GM19455 (cell line): ENCODE measurements around the gene S100G.

Experiments used
- ATAC-seq: cut with Tn5 transposase; IDR thresholded peaks from one replicate; pipeline ENCODE4 v1.9.1; 2021; ENCODE audit not compliant: unreplicated experiment

Gene S100G

DNA sequence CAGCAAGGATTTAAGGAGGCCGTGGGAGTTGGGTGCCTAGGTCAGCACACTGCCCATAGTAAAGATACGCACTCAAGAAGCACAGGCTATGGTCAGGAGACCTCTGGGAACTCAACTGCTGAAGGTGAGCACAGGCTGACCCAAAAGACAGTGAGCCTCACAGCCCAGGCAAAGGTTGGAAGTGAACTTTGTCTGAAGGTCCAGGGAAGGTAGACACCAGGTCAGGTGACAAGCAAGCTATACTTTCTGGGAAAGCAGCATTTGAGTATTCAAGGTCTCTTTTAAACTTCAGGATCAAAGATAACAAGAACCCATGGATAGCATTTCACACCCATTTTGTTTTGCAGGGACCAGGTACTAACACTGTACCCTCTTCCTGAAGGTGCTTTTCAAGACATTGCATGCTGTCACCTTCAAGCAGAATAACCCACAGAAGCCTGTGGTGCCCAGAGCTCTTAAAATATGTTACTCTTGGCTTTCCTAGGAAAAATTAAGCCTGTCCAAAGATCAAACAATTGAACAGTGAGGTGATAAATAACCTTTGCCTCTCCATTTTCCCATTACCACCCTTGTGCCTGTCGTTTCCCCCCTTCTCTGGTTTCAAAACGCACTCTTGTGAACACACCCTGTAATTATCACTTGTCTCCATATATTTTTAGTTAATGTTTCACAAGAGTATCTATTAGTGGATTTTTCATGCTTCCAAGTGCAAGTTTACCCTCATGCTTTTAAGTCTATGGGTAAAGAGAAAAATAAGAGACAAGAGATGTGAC is 3.4 kb upstream of the S100G start:
- no peak for ATAC-seq

- no peak for ATAC-seq
Observed at GRCh38 chrX:16651391-16652024, 1.6 kb downstream of the S100G start.

DNA sequence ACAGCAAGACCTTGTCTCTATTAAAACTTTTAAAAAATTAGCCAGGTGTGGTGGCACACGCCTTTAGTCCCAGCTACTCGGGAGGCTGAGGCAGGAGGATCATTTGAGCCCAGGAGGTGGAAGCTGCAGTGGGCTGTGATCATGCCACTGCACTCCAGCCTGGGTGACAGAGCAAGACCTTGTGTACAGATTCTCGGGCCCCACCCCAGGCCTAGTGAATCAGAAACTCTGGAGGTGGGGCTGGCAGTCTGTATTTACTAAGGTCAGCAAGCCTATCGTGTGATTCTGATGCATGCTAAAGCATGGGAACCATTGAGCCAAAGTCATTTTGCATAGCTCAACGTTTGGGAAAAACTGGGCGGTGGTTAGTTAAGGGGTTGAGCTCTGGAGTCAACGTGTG is 3.5 kb downstream of the S100G start:
- no peak for ATAC-seq

DNA sequence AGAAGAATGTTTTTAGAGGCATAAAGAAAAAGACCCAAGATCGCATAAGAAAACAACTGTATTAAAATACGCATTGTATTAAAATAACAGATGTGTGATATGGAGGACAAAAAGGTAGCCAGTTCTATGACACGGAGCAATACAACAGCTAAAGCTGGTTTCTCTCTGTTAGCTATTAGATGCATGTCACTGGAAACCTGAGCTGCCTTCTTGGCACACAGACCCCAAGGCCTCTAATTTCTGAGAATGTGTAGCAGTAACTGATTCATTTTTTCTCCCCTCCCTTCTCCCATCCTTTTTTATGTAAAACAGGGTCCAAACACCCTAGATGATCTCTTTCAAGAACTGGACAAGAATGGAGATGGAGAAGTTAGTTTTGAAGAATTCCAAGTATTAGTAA is 4.1 kb downstream of the S100G start:
- ATAC-seq, result no peak

GRCh38 chrX:16658284-16658683 is 8.3 kb downstream of the S100G start:
- no peak for ATAC-seq

DNA sequence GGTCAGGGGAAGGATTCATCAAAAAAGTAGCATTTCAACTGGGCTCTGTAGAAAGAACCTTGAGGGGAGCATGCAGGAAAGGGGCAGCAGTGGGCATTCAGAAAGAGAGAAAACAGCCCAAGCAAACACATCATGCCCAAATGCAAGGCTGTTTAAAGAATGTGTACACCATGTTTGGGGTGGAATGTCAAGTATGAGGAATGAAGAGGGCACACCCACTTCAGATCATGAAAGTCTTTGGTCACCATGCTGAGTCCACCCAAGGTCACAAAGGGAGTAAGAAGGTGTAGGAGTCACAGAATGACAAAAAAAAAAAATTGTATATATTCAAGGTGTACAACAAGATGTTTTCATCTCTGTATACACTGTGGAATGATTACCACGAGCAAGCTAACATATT is 9.4 kb downstream of the S100G start:
- ATAC-seq, result no peak

- no peak for ATAC-seq
Observed at GRCh38 chrX:16661495-16661894, 11.5 kb downstream of the S100G start.

- no peak for ATAC-seq
Observed at GRCh38 chrX:16662402-16662801, 12.4 kb downstream of the S100G start.

DNA sequence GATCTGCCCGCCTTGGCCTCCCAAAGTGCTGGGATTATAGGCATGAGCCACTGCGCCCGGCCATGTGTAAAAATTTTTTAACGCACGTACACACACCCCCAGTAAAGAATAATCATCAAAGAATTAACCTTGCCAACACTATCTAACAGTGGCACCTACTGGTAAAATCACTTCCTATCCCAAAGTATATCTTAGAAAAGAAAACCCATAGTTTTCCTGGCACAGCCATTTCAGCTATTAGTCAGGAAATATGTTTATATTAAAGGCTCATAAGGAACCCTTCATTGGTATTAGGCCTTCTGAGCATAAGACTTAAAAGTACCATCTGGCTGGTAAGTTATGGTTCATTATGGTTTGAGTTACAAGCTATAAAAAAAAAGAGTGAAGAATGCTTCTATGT is 14.1 kb downstream of the S100G start:
- ATAC-seq, result no peak

DNA sequence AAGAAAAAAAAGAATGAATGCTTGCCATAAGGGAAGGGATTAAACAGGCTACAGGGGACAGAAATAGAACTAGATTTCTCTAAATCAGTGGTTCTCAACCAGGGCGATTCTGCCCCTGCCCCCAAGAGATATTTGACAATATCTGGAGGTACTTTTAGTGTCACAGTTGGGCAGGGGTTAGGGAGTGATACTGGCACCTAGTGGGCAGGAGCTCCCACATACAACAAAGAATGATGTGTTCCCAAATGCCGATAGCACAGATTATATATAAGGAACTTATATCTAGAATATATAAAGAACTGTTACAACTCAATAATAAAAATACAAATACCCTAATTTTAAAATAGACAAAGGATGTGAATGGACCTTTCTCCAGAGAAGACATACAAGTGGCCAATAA is 14.7 kb downstream of the S100G start:
- ATAC-seq, result no peak

GRCh38 chrX:16665089-16665488 is 15.1 kb downstream of the S100G start:
- ATAC-seq, result no peak

- no peak for ATAC-seq
Observed at GRCh38 chrX:16666541-16666940, 16.6 kb downstream of the S100G start.

DNA sequence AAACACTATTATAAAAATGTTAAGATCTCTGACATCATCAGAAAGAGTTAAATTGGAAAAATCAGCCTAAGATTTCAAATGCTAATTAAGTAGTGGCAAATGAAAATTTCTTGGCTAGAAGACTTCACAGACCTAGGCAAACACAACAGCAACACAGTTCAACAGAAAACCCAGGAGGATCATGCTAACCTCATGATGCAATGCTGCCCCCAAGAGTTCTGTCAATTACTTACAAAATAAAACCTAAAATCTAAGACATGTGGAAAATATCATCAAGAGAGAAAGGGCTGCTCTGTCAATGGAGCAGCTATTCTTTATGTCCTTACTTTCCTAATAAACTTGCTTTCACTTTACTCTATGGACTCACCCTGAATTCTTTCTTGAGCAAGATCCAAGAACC is 21.0 kb downstream of the S100G start:
- ATAC-seq, result no peak

DNA sequence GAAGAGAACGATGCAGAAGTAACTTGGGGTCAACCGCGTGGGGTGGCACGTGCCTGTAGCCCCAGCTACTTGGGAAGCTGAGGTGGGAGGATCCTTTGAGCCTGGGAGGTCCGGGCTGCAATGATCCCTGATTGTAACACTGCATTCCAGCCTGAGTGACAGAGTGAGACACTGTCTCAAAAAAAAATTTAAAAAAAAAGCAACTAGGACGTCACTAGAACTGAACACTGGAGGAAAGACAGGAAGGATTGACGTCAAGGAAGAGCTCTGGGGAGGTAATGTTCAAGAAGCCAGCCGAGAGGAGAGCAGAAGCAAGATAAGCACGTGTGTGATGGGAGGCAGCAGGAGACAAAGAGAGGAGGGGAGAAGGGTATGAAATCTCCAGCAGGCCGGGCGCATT is 28.7 kb downstream of the S100G start:
- no peak for ATAC-seq

- no peak for ATAC-seq
Observed at GRCh38 chrX:16683007-16683664, 33.2 kb downstream of the S100G start.

DNA sequence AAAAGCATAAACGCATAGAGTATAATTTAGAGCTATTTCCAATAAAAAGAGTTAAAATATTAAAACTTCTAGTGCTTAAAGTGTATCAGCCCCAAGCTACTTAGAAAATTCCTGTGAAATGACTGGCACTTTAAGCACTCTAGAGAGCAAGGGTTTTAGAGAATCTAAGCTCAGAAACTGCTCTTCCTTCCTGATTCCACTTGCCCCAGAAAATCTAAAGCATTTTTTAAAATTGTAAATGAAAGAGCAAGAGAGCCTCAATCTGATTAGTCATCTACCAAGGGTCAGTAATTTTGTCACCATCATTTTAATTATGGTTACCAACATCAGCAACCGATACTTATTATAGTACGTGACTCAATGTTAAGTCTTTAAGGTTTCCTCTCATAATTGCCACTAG is 37.6 kb downstream of the S100G start:
- no peak for ATAC-seq

GRCh38 chrX:16695079-16695676 is 45.2 kb downstream of the S100G start:
- no peak for ATAC-seq

GRCh38 chrX:16696956-16697355 is 47.0 kb downstream of the S100G start:
- no peak for ATAC-seq

DNA sequence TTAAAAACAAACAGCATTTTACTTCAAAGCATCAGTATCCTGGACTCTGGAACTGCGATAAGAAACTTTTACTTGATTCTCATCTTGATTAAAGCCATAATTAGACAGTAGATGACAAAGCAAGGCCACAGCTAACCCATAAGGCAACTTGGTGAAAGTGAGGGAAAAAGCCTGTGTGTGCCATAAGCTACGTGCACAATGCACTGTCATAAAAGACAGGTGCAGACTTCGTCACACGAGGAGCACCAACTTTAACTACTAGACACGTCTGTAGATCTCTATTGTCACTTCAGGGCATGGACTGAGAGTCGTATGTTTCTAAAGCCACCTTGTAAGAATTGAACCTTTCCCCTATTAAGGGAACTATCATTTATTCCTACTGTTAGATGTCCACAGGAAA is 49.4 kb downstream of the S100G start:
- ATAC-seq, result no peak

- no peak for ATAC-seq
Observed at GRCh38 chrX:16700734-16701133, 50.8 kb downstream of the S100G start.

- ATAC-seq, result no peak
Observed at GRCh38 chrX:16702700-16703599, 53.0 kb downstream of the S100G start.
